Suppressor macrophage (primary cell): ENCODE measurements around the gene C11orf86.

ENCODE experiments used
- DNase-seq, 4 experiments: peaks; one replicate each; pipeline ENCODE4 v3.0.0-alpha.2; 2020 to 2022
- total RNA-seq, 17 experiments: gene quantifications; one replicate each; lab custom pipeline; 2026; ENCODE audit warnings: mixed read lengths in 6 of 17, inconsistent platforms in 3 of 17; lab: John Stamatoyannopoulos, UW

C11orf86 gene
- total RNA-seq: 0 to 0.99 (median 0) reads per million in 17 experiments

- DNase-seq: no peak
These were observed at the start of gene C11orf86 for GRCh38 chr11:66974724-66975404. C11orf86 (plus strand) TSS chr11:66975304; CDS start chr11:66975363, 59 bp downstream.

- no peak for DNase-seq
These were observed 45.4 kb upstream of the C11orf86 start for GRCh38 chr11:66929753-66930152.

- DNase-seq: no peak
These were observed 42.6 kb upstream of the C11orf86 start for GRCh38 chr11:66932543-66932942.

- no peak for DNase-seq
These were observed 41.6 kb upstream of the C11orf86 start for GRCh38 chr11:66933531-66933930.

DNA sequence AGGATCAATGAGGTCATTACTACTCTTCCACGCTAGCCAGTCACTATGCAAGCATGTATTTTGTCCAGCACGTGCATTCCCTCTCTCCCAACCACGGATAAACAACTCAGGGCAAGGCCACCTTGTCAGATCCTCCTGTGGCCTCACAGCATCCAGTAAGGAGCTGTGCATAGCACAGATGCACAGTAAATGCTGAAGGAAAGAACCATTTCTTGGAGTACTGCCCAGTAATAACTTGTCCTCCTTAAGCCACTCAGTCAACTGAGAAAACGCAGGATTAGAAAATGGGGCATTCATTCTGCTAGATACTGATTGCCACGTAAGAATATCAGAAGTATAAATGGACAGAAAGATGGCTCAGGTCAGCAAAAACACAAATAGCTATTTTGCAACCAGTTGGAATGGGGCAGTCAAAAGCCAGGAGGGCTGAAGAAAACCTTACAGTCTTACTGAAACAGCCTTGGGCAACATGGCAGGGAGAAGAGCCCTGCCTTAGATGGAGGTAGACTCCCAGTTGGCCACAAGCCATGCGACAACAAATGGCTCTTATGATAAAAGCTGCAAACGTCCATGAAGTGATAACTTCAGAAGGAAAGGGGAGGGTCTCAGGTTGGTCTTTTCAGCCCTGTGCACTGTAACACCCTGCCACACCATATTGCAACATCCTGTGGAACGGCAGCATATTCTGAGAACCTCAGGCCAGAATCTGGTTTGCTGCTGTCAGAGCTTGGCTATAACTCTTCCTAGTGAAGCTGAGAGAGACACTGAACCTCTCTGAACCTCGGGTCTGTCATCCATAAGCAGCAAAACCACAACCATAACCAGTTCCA, 39.9 kb upstream of the C11orf86 start:
- DNase-seq: no peak

DNA sequence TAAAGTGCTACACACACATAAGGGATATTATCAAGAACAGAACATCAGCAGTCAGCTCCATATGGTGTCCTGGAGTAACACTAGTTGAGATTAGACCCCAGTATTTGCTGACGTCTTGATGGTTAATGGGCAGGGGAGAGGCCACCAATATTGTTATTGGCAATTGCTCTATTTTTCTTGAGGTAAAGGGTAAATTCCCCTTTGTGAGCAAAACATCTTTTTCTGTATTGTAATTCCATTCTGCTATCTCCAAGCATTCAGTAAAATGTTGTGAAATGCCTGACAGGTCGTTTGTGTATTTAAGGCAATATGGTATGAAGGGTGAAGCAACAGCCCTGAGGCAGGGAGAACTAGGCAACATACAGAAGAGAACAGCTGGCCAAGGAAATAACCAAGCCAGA, 38.8 kb upstream of the C11orf86 start:
- no peak for DNase-seq

- DNase-seq: no peak
These were observed 37.8 kb upstream of the C11orf86 start for GRCh38 chr11:66937193-66937733.

DNA sequence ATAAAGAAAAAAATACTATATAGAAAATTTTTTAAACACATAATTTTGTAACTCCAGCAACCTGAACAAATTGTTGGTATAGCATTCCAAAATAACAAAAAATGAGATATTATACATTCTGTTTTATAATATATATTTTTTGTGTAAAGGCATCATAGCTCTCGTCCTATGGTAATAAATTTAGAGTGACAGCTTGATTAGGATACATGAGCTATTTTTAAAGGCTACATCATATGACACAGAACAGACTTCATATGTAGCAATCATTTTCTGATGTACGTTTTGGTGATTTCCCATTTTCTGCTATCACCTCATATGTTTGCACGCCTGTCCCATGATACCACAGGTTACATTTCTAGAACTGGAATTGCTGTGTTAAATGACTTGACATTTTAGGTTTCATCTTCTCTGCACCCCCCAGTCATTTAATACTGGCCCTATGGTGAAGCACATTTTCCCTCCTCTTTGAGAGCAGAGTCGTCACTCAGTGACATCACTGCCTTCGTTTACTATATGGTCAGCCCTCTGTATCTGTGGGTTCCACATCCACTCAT, 36.4 kb upstream of the C11orf86 start:
- DNase-seq: no peak

DNA sequence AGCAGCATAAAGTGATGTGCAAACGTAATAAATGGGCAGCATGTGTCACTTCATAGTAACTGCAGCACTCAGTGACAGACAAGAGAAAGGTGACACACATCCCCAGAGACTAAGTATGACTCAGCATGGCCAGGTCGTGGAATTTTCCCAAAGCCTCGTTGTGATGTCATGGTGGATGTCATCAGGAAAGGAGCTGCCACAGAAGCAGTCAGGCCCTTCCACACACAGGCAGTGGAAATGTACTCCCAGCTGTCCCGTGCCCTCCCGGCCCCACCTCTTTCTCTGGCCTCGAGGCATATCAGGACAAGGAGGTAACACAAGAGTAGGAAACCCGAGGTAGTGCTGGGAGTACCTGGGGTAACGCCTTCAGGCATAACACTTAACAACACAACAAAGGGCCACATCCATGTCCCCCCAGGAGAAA, 25.0 kb upstream of the C11orf86 start:
- DNase-seq: peak in 2 of 4 experiments; percentile 26 to 43

DNA sequence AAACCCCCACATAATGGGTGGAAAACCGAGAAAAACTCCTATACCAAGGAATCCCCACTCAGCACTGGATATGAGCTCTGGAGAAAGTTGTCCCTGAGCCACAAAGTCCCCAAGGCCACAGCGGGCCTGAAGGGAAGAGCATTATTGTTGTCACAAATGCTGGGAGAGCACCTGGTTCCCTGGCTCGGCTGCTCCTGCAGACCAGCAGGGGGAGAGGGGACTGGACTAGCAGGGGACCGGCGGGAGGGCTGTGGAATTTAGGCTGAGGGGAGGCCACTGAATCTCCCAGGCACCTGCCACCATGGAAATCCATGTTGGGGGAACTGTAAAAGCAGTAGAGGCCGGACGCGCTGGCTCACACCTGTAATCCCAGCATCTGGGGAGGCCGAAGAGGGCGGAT, 24.0 kb upstream of the C11orf86 start:
- no peak for DNase-seq

- no peak for DNase-seq
These were observed 23.2 kb upstream of the C11orf86 start for GRCh38 chr11:66951927-66952337.

- DNase-seq: no peak
These were observed 21.8 kb upstream of the C11orf86 start for GRCh38 chr11:66953081-66953833.

DNA sequence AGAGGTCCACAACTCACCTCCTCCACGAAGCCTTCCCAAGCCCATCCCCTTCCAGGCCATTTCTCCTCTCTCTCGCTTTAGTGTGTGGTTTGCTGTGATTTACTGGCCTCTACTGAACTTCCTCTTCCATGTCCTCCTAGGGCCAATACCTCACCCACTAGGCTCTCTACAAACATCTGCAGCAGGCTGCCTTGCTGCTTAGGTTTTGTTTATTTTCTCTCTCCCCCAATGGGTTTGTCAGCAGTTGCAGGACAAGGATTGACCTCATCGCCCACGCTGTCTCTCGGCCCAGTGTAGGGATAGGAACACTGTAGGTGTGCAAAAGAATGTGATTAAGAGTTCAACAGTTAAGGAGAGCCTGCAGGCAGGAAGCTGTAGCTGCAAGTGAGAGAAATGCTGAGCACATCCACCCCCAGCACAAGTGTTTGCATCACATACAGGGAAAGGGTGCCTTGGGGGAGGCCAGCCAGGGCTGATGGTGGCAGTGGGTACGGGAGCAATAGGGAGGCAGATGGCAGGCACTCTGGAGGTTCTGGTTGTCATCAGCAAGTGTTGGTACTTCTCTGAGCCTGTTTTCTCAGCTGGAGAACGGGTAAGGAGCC, 18.3 kb upstream of the C11orf86 start:
- DNase-seq: peak; percentile 91 to 97 (median 93)

DNA sequence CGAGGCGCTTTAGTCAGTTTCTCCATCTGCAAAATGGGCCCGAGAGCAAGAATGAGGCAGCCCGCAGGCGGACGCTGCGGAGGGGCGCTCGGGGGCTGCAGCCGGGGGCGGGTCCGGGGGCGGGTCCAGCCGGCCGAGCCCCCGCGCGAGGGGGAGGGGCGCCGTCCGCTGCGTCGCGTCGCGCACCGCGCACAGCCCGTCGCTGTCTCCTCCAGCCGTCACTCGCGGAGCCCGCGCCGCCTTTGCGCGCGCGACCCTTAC, 17.2 kb upstream of the C11orf86 start:
- DNase-seq: no peak

DNA sequence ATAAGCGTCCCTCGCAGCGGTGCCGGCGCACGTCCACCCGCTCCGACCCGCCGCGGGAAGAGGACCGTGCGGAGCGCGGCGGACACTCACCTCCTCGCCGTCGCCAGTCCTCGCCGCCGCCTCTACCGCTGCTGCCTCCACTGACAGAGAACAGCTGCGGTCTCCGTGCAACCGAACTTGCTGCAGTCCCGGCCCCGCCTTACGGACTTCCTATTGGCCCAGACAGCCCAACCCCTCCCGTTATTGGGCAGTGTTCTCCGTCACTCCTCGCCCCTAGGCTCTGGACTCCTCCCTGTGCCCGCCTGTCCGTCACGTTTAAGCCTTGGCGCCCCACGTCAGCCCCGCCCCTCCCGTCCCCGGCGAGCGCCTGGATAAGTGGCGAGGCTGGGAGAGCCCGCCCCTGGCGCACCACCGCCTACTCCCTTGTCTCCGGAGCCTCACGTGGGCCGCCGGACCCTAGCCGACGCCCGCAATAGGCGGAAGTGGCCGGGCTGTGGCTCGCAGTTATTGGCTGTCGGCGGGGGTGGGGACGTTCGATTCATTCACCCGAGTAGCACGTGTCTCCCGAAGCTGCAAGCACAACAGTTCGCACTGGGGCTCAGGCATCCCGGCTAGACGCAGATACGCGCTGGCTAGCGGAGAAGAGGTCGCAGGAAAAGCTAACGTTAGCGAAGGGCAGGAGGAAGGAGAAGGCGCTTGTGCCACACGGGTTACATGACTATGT, 16.7 kb upstream of the C11orf86 start, which contains the start of gene PC:
Gene PC, minus strand, starts transcription at position 152 of the 724 bp plus-strand sequence. CDS start 86,224 bp downstream, outside the sequence.
- DNase-seq: peak; percentile 99 to 100 (median 100)

DNA sequence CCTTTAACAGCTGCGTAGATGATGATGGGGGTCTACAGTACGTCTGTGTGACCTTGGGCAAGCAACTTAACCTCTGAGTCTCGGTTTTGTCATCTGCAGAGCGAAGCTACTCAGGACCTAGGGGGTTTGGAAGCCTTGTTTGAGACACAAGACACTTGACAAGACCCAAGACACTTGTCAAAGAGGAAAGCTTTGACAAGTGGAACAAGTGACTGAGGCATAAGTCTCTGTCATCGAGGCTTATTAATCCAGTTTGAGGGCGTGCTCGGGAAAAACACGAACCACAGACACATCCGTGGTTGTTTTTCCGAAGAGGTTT, 16.2 kb upstream of the C11orf86 start:
- peak in 1 of 4 experiments; percentile 26 for DNase-seq

GRCh38 chr11:66961691-66962213, 13.4 kb upstream of the C11orf86 start:
- peak; percentile 44 to 78 (median 68) for DNase-seq

DNA sequence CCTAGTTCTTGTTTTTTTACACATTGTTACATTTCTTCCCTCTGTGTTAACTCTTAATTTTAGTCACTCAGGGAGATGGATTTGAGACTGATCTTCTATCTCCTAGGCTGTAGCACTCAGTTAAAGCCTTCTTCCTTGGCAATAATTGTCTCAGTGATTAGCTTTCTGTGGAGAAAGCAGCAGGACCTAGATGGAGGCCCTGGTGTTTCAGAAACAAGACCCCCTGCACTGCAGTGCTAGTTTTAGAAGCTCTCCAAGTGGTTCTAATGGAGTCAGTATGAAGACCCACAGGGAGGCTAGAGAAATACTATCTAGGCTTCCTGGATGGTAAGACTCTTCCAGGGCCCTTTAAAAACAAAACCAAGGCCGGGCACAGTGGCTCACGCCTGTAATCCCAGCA, 12.9 kb upstream of the C11orf86 start:
- no peak for DNase-seq

- DNase-seq: no peak
These were observed 12.3 kb upstream of the C11orf86 start for GRCh38 chr11:66962801-66963200.

- no peak for DNase-seq
These were observed 10.6 kb upstream of the C11orf86 start for GRCh38 chr11:66964495-66964894.

DNA sequence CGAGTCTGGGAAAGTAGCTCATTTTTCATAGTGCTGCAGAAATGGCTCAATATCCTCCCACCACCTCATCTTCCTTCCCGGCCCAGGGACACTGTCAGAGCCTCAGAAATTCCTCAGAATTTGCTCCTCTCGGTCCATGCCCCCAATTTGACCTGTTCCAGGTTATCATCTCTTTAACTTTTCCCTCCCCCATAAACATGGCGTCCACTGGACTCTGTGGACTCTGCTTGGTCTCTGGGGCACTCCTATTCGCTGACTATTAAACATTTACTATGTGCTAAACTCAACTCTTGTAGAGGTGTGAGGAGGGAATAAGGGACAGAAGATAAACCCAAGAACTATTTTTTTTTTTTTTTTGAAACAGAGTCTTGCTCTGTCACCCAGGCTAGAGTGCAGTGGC, 8.8 kb upstream of the C11orf86 start:
- DNase-seq: no peak
